Measurements from ENCODE around the gene C7orf33.

Gene C7orf33

GRCh38 chr7:148625342-148625741 lies 34.8 kb downstream of the C7orf33 start:
- TF ChIP-seq CTCF (IDR thresholded peaks at IDR 0.05), result no peak
- no peak overlapping the region for H3K4me3 ChIP-seq
- no peak overlapping the region for H3K27ac ChIP-seq
- no peak for DNase-seq (ENCODE audit: low spot score)

GRCh38 chr7:148626828-148627227 lies 36.3 kb downstream of the C7orf33 start:
- TF ChIP-seq CTCF (IDR thresholded peaks at IDR 0.05), result no peak
- H3K27ac ChIP-seq, result no peak overlapping the region
- no peak overlapping the region for H3K4me3 ChIP-seq
- DNase-seq (ENCODE audit: low spot score), result no peak

GRCh38 chr7:148628011-148628410 lies 37.4 kb downstream of the C7orf33 start:
- no peak for TF ChIP-seq CTCF (IDR thresholded peaks at IDR 0.05)
- no peak overlapping the region for H3K4me3 ChIP-seq
- no peak for DNase-seq (ENCODE audit: low spot score)
- H3K27ac ChIP-seq, result no peak overlapping the region

GRCh38 chr7:148630078-148630477 lies 39.5 kb downstream of the C7orf33 start:
- no peak for TF ChIP-seq CTCF (IDR thresholded peaks at IDR 0.05)
- H3K4me3 ChIP-seq, result no peak overlapping the region
- no peak overlapping the region for H3K27ac ChIP-seq

GRCh38 chr7:148633761-148634160 lies 43.2 kb downstream of the C7orf33 start:
- H3K4me3 ChIP-seq, result no peak overlapping the region
- no peak for DNase-seq (ENCODE audit: low spot score)
- TF ChIP-seq CTCF (IDR thresholded peaks at IDR 0.05), result no peak
- no peak overlapping the region for H3K27ac ChIP-seq

More at GRCh38 chr7:148630078-148630477, 39.5 kb downstream of the C7orf33 start:
- no peak for DNase-seq (ENCODE audit: low spot score)

GRCh38 chr7:148637094-148637493 lies 46.5 kb downstream of the C7orf33 start:
- Histone ChIP-seq H3K27ac (no peak overlapping the region), H3K4me3 (no peak overlapping the region)
- no peak for DNase-seq (ENCODE audit: low spot score)
- TF ChIP-seq CTCF (IDR thresholded peaks at IDR 0.05), result no peak

- DNase-seq (ENCODE audit: low spot score), result no peak
- TF ChIP-seq CTCF (IDR thresholded peaks at IDR 0.05), result no peak
- H3K4me3 ChIP-seq, result no peak overlapping the region
- H3K27ac ChIP-seq, result no peak overlapping the region
Measured at GRCh38 chr7:148645898-148646297, 55.3 kb downstream of the C7orf33 start.
